Spinal cord (tissue), 10 donors: ENCODE data around the gene DEFB131B. TPM values are rescaled to one million over a fixed set of nuclear protein-coding genes. Genes with fewer than 3 reads are reported as not detected.
"Not testable (repeated sequence)": the region's sequence is repeated elsewhere in the genome, so short reads cannot be mapped to it uniquely, and the experiment has no call there.

ENCODE experiments used
- DNase-seq, 6 donors: peaks; one replicate each; pipeline versions ENCODE4 v3.0.0 to v3.0.0-alpha.2; 2013 to 2015; ENCODE audit warnings: low spot score in 6 of 6, low read depth in 4 of 6
- H3K27ac ChIP-seq: one replicate; pipeline ENCODE4 v1.5.1; 2013; ENCODE audit warnings: low read depth, low read length, control low read depth
- H3K27me3 ChIP-seq: one replicate; pipeline ENCODE4 v1.6.1; 2013; ENCODE audit warnings: low read length; ENCODE audit not compliant: control insufficient read depth, insufficient read depth
- H3K36me3 ChIP-seq: one replicate; pipeline ENCODE4 v1.6.1; 2013; ENCODE audit warnings: low read length; ENCODE audit not compliant: control insufficient read depth, insufficient read depth
- H3K4me1 ChIP-seq: one replicate; pipeline ENCODE4 v1.6.1; 2013; ENCODE audit warnings: low read length; ENCODE audit not compliant: control insufficient read depth, insufficient read depth
- H3K4me3 ChIP-seq: one replicate; pipeline ENCODE4 v1.5.1; 2013; ENCODE audit warnings: low read depth, low read length, control low read depth
- H3K9me3 ChIP-seq: one replicate; pipeline ENCODE4 v1.6.1; 2013; ENCODE audit warnings: low read length; ENCODE audit not compliant: control insufficient read depth, insufficient read depth
- WGBS: methylation state at CpG from one replicate; pipeline ENCODE4 v1.1.5; 2013; ENCODE audit warnings: missing lambda C conversion rate; ENCODE audit not compliant: insufficient coverage; 5-methylcytosine and 5-hydroxymethylcytosine counted together
- long read RNA-seq, 4 donors: transcript quantifications; one replicate each; lab custom pipeline, GENCODE V29; 2026
- polyA plus RNA-seq, 2 donors: library from polyadenylated mRNA; unstranded; fragments of 120-200 nt; gene quantifications; one replicate each; pipeline ENCODE4 v1.2.1, GENCODE V29; 2013; ENCODE audit not compliant: insufficient read length in 2 of 2
- total RNA-seq, 2 donors: library from RNA; depleted of rRNA in 1 of 2; stranded (reverse); fragments of 120-200 nt in 1 of 2; fragments of >200 nt in 1 of 2; gene quantifications; one replicate each; pipeline versions ENCODE4 v1.2.3 to v1.2.4, GENCODE V29; 2013 to 2014
- donor health status: healthy.

DEFB131B gene, protein sequence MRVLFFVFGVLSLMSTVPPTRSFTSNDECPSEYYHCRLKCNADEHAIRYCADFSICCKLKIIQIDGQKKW
- total RNA-seq (not detected), polyA plus RNA-seq (not detected)
- long read RNA-seq, donor 1, result 0 reads
- long read RNA-seq, donor 2, result 0 reads
- long read RNA-seq, donor 3, result 0 reads
- long read RNA-seq, donor 4, result 0 reads

- WGBS, result no CpG with 5 or more reads among the region's 1 CpG
- not testable (repeated sequence) for DNase-seq, H3K36me3 ChIP-seq
Observed at GRCh38 chr11:71878059-71878458, at the start of gene DEFB131B. Gene DEFB131B, plus strand, starts transcription at chr11:71878453. Its CDS starts 0 bp downstream, at chr11:71878453.

GRCh38 chr11:71829247-71829646 lies 49.0 kb upstream of the DEFB131B start:
- H3K9me3 ChIP-seq, DNase-seq, H3K4me1 ChIP-seq, H3K27ac ChIP-seq, H3K36me3 ChIP-seq, H3K27me3 ChIP-seq, H3K4me3 ChIP-seq: not testable (repeated sequence)
- no CpG with 5 or more reads among the region's 3 CpGs for WGBS

More at GRCh38 chr11:71878059-71878458, at the start of gene DEFB131B:
- H3K27me3 ChIP-seq, H3K4me1 ChIP-seq, H3K4me3 ChIP-seq, H3K9me3 ChIP-seq, H3K27ac ChIP-seq: not testable (repeated sequence)

- WGBS, result no CpG with 5 or more reads among the region's 3 CpGs
- not testable (repeated sequence) for DNase-seq, H3K4me1 ChIP-seq
Observed at GRCh38 chr11:71829686-71830085, 48.6 kb upstream of the DEFB131B start.

GRCh38 chr11:71832811-71833210 lies 45.4 kb upstream of the DEFB131B start, which contains the start of gene DEFB108B:
Gene DEFB108B, plus strand, starts transcription at chr11:71833200. Its CDS starts 0 bp downstream, at chr11:71833200.
- not testable (repeated sequence) for H3K4me3 ChIP-seq, H3K9me3 ChIP-seq, DNase-seq, H3K27me3 ChIP-seq, H3K27ac ChIP-seq, H3K4me1 ChIP-seq, H3K36me3 ChIP-seq
- WGBS, result no CpG with 5 or more reads among the region's 1 CpG

More at GRCh38 chr11:71829686-71830085, 48.6 kb upstream of the DEFB131B start:
- not testable (repeated sequence) for H3K27ac ChIP-seq, H3K36me3 ChIP-seq, H3K27me3 ChIP-seq, H3K9me3 ChIP-seq, H3K4me3 ChIP-seq

GRCh38 chr11:71842720-71843119 lies 35.5 kb upstream of the DEFB131B start:
- not testable (repeated sequence) for H3K27ac ChIP-seq, DNase-seq, H3K9me3 ChIP-seq, H3K4me3 ChIP-seq, H3K36me3 ChIP-seq, H3K4me1 ChIP-seq, H3K27me3 ChIP-seq
- WGBS, result 77% methylated on average over 6 of the region's 6 CpGs

GRCh38 chr11:71843355-71843754 lies 34.9 kb upstream of the DEFB131B start:
- not testable (repeated sequence) for H3K36me3 ChIP-seq, H3K27me3 ChIP-seq, H3K9me3 ChIP-seq, H3K4me1 ChIP-seq, DNase-seq, H3K27ac ChIP-seq, H3K4me3 ChIP-seq
- WGBS, result 94% methylated on average over 4 of the region's 4 CpGs

GRCh38 chr11:71843858-71844257 lies 34.4 kb upstream of the DEFB131B start:
- H3K36me3 ChIP-seq, result no peaks in the 10 kb centered on the region
- no peaks in the 10 kb centered on the region for H3K4me1 ChIP-seq
- 68% methylated on average over 8 of the region's 15 CpGs for WGBS
- no peaks in the 10 kb centered on the region for H3K27me3 ChIP-seq
- H3K4me3 ChIP-seq, result no peak overlapping the region
- no peak overlapping the region for H3K27ac ChIP-seq
- no peak for DNase-seq
- no peaks in the 10 kb centered on the region for H3K9me3 ChIP-seq

DNA sequence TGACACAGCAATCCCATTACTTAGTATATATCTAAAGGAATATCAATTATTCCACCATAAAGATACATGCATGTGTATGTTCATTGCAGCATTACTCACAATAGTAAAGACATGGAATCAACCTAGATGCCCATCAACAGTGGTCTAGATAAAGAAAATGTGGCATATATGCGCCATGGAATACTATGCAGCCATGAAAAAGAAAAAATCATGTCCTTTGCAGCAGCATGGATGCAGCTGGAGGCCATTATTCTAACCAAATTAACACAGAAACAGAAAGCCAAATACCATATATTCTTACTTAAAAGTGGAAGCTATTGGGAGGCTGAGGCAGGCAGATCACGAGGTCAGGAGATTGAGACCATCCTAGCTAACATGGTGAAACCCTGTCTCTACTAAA lies 24.4 kb upstream of the DEFB131B start:
- no CpG with 5 or more reads among the region's 2 CpGs for WGBS
- H3K4me1 ChIP-seq, H3K27me3 ChIP-seq, H3K4me3 ChIP-seq, H3K27ac ChIP-seq, H3K36me3 ChIP-seq, DNase-seq, H3K9me3 ChIP-seq: not testable (repeated sequence)

DNA sequence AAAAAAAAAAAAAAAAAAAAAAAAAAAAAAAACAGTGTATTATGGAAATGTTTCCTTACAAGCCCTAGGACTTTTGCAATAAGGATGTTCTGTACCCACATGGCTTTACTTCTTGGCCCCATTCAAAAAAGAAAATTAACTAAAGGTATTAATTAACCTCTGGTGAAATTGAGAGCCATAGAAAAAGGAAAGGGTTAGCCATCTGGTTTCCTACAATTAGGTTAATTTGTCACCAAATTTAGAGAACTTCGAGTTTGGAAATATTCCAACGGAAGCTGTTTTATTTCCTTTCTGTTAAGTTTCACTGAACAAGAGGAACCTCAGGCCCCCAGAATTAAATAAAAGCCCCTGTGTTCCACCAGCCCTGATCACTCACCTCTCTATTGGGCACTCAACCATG lies 22.4 kb upstream of the DEFB131B start:
- not testable (repeated sequence) for DNase-seq, H3K4me1 ChIP-seq, H3K27me3 ChIP-seq, H3K36me3 ChIP-seq, H3K9me3 ChIP-seq, H3K4me3 ChIP-seq, H3K27ac ChIP-seq
- WGBS, result no CpG with 5 or more reads among the region's 2 CpGs

GRCh38 chr11:71860835-71861234 lies 17.4 kb upstream of the DEFB131B start:
- H3K27ac ChIP-seq, H3K9me3 ChIP-seq, DNase-seq, H3K4me3 ChIP-seq, H3K27me3 ChIP-seq, H3K4me1 ChIP-seq, H3K36me3 ChIP-seq: not testable (repeated sequence)
- WGBS, result no CpG with 5 or more reads among the region's 3 CpGs
